H1 (cell line): Measurements from ENCODE around the gene NSUN2. TPM values are rescaled to one million over a fixed set of nuclear protein-coding genes. Genes with fewer than 3 reads are reported as not detected.

ENCODE experiments used
- CTCF ChIA-PET: fragments of 300-600 bp; sonication (Branson Sonifier 250); formaldehyde crosslinking; loops from one replicate; lab custom pipeline; 2021; ENCODE audit not compliant: partially characterized antibody; lab: Charles Lee
- POLR2A ChIA-PET: fragments of 300-600 bp; sonication (Branson Sonifier 250); formaldehyde crosslinking; loops from one replicate; lab custom pipeline; 2021; ENCODE audit warnings: inconsistent platforms; ENCODE audit not compliant: partially characterized antibody; lab: Charles Lee
- DNase-seq, 2 experiments: peaks; one replicate each; pipeline versions ENCODE4 v3.0.0 to v3.0.0-alpha.2; 2010 to 2022; ENCODE audit warnings: low spot score in 2 of 2, low read depth in 1 of 2, mixed read lengths in 1 of 2
- FAIRE-seq: peaks from 2 replicates; lab custom pipeline; 2011; peaks lifted over from hg19 to GRCh38; lab: Jason Lieb, UNC
- H2AFZ ChIP-seq: 2 replicates; pipeline ENCODE4 v1.8.1; 2012; ENCODE audit warnings: low read length, inconsistent platforms
- H2AK5ac ChIP-seq: 2 replicates; pipeline ENCODE4 v1.6.1; 2013; ENCODE audit warnings: low read depth, low read length
- H2BK120ac ChIP-seq: replicated peaks from 2 replicates; pipeline ENCODE3; 2013; ENCODE audit warnings: low read depth, low read length, inconsistent platforms
- H2BK12ac ChIP-seq: 2 replicates; pipeline ENCODE4 v1.6.1; 2013; ENCODE audit warnings: low read depth, low read length
- H2BK15ac ChIP-seq: 2 replicates; pipeline ENCODE4 v1.6.1; 2013; ENCODE audit warnings: low read length
- H2BK20ac ChIP-seq: 2 replicates; pipeline ENCODE4 v1.6.1; 2013; ENCODE audit warnings: low read length
- H2BK5ac ChIP-seq: 2 replicates; pipeline ENCODE4 v1.6.1; 2013; ENCODE audit warnings: low read depth, low read length
- H3K14ac ChIP-seq: 2 replicates; pipeline ENCODE4 v1.6.1; 2013; ENCODE audit warnings: inconsistent platforms; ENCODE audit not compliant: insufficient read length
- H3K18ac ChIP-seq: 2 replicates; pipeline ENCODE4 v1.6.1; 2013; ENCODE audit warnings: low read length; ENCODE audit errors: extremely low read depth
- H3K23ac ChIP-seq: 2 replicates; pipeline ENCODE4 v1.6.1; 2013; ENCODE audit warnings: inconsistent platforms; ENCODE audit not compliant: insufficient read length
- H3K23me2 ChIP-seq: 2 replicates; pipeline ENCODE4 v1.6.1; 2013; ENCODE audit warnings: low read depth, low read length
- H3K27ac ChIP-seq: 2 replicates; pipeline ENCODE4 v1.6.1; 2011; ENCODE audit warnings: low read depth, low read length, inconsistent platforms
- H3K27me3 ChIP-seq, 4 experiments: replicated peaks in 1 of 4; 1 replicate in 1 of 4; 2 replicates in 3 of 4; pipeline versions ENCODE4 v1.6.1 to v1.8.1; 2011 to 2013; ENCODE audit warnings: low read length in 3 of 4, mild to moderate bottlenecking in 3 of 4, inconsistent platforms in 2 of 4, mixed read lengths in 2 of 4, moderate library complexity in 1 of 4; ENCODE audit not compliant: control insufficient read depth in 3 of 4, insufficient read depth in 3 of 4; ENCODE audit errors: extremely low read depth in 1 of 4
- H3K36me3 ChIP-seq, 4 experiments: 2 replicates each; pipeline versions ENCODE4 v1.6.1 to v1.8.1; 2011 to 2013; ENCODE audit warnings: mild to moderate bottlenecking in 4 of 4, low read length in 3 of 4, moderate library complexity in 2 of 4, control low read depth in 1 of 4, inconsistent platforms in 1 of 4; ENCODE audit not compliant: insufficient read depth in 4 of 4, control insufficient read depth in 2 of 4
- H3K4ac ChIP-seq: replicated peaks from 2 replicates; pipeline ENCODE3; 2013; ENCODE audit warnings: low read length, low read depth, mixed read lengths, inconsistent platforms; ENCODE audit not compliant: insufficient read length
- H3K4me1 ChIP-seq, 4 experiments: replicated peaks in 1 of 4; 1 replicate in 1 of 4; 2 replicates in 3 of 4; pipeline versions ENCODE4 v1.6.1 to v1.8.1; 2011 to 2013; ENCODE audit warnings: low read length in 3 of 4, inconsistent platforms in 2 of 4, mixed read lengths in 1 of 4; ENCODE audit not compliant: insufficient read depth in 4 of 4, control insufficient read depth in 3 of 4
- H3K4me2 ChIP-seq, 2 experiments: 2 replicates each; pipeline versions ENCODE4 v1.6.1 to v1.8.1; 2011 to 2013; ENCODE audit warnings: low read depth in 2 of 2, low read length in 2 of 2, control low read depth in 1 of 2, inconsistent platforms in 1 of 2, mild to moderate bottlenecking in 1 of 2; ENCODE audit not compliant: insufficient read depth in 1 of 2
- H3K4me3 ChIP-seq, 4 experiments: fragments of 200-600, 300-600 bp in 1 of 4; sonication (generic), shearing (Covaris generic), sonication (Bioruptor Twin) in 1 of 4; 2 replicates each; pipeline versions ENCODE4 v1.5.1 to v1.8.1; 2011 to 2016; ENCODE audit warnings: low read length in 4 of 4, low read depth in 3 of 4, control low read depth in 2 of 4, inconsistent platforms in 2 of 4, mild to moderate bottlenecking in 2 of 4, mixed read lengths in 1 of 4, moderate library complexity in 1 of 4; ENCODE audit not compliant: insufficient read depth in 2 of 4; ENCODE audit errors: extremely low read depth in 1 of 4
- H3K56ac ChIP-seq: replicated peaks from 2 replicates; pipeline ENCODE3; 2013; ENCODE audit warnings: low read depth, mild to moderate bottlenecking, mixed read lengths, low read length, inconsistent platforms; ENCODE audit not compliant: insufficient read length
- H3K79me1 ChIP-seq: 2 replicates; pipeline ENCODE4 v1.6.1; 2013; ENCODE audit warnings: low read depth, low read length, control low read depth
- H3K79me2 ChIP-seq, 2 experiments: 2 replicates each; pipeline versions ENCODE4 v1.6.1 to v1.8.1; 2012 to 2013; ENCODE audit warnings: low read length in 2 of 2, mild to moderate bottlenecking in 2 of 2, inconsistent platforms in 1 of 2; ENCODE audit not compliant: insufficient read depth in 2 of 2, control insufficient read depth in 1 of 2
- H3K9ac ChIP-seq, 4 experiments: replicated peaks in 1 of 4; 1 replicate in 1 of 4; 2 replicates in 3 of 4; pipeline versions ENCODE4 v1.6.1 to v1.8.1; 2011 to 2013; ENCODE audit warnings: low read depth in 3 of 4, low read length in 3 of 4, control low read depth in 2 of 4, mild to moderate bottlenecking in 2 of 4, moderate library complexity in 2 of 4, inconsistent platforms in 1 of 4; ENCODE audit errors: extremely low read depth in 1 of 4
- H3K9me3 ChIP-seq, 2 experiments: 2 replicates each; pipeline versions ENCODE4 v1.6.1 to v1.8.1; 2012 to 2013; ENCODE audit warnings: mild to moderate bottlenecking in 2 of 2, moderate library complexity in 2 of 2, control low read depth in 1 of 2, inconsistent platforms in 1 of 2, low read depth in 1 of 2, low read length in 1 of 2, mixed read lengths in 1 of 2; ENCODE audit not compliant: insufficient read depth in 2 of 2
- H4K20me1 ChIP-seq, 2 experiments: replicated peaks in 1 of 2; 2 replicates each; pipeline versions ENCODE3 to v1.8.1; 2011 to 2013; ENCODE audit warnings: inconsistent platforms in 2 of 2, low read length in 2 of 2, mild to moderate bottlenecking in 1 of 2; ENCODE audit not compliant: insufficient read depth in 2 of 2, control insufficient read depth in 1 of 2
- H4K5ac ChIP-seq: 2 replicates; pipeline ENCODE4 v1.6.1; 2013; ENCODE audit warnings: low read length, low read depth, mixed read lengths, inconsistent platforms; ENCODE audit not compliant: insufficient read length
- H4K8ac ChIP-seq: 2 replicates; pipeline ENCODE4 v1.8.0; 2013; ENCODE audit warnings: mild to moderate bottlenecking, moderate library complexity, low read length, inconsistent platforms; ENCODE audit not compliant: insufficient read depth; ENCODE audit errors: extremely low read depth
- H4K91ac ChIP-seq: replicated peaks from 2 replicates; pipeline ENCODE3; 2013; ENCODE audit warnings: low read length, mixed read lengths, inconsistent platforms; ENCODE audit not compliant: insufficient read length
- CTBP2 ChIP-seq: IDR thresholded peaks from 2 replicates; pipeline ENCODE4 v1.7.0; 2011; ENCODE audit warnings: borderline replicate concordance, mild to moderate bottlenecking, moderate library complexity, mixed read lengths, low read length; ENCODE audit not compliant: insufficient read depth, insufficient read length
- EGR1 ChIP-seq: IDR thresholded peaks from 2 replicates; pipeline ENCODE4 v1.6.1; 2011; ENCODE audit warnings: low read depth, low read length, borderline replicate concordance
- GABPA ChIP-seq: IDR thresholded peaks from 2 replicates; pipeline ENCODE4 v1.6.1; 2011; ENCODE audit warnings: mild to moderate bottlenecking, low read length, moderate library complexity, borderline replicate concordance; ENCODE audit not compliant: insufficient read depth
- MAFK ChIP-seq: IDR thresholded peaks from 2 replicates; pipeline ENCODE4 v1.6.1; 2012; ENCODE audit warnings: low read depth, mild to moderate bottlenecking, improper control_type of control experiment, low read length
- NANOG ChIP-seq: IDR thresholded peaks from 2 replicates; pipeline ENCODE4 v1.6.1; 2011; ENCODE audit warnings: low read length, low read depth, mild to moderate bottlenecking, inconsistent platforms; ENCODE audit not compliant: insufficient read depth, poor library complexity, severe bottlenecking
- PHF8 ChIP-seq: fragments of 200-600 bp; sonication (generic); conservative IDR thresholded peaks from 2 replicates; pipeline ENCODE4 v1.7.1; 2012; ENCODE audit warnings: low read depth, mild to moderate bottlenecking, inconsistent platforms, low read length, moderate library complexity
- RBBP5 ChIP-seq: IDR thresholded peaks from 2 replicates; pipeline ENCODE4 v1.7.1; 2012; ENCODE audit warnings: low read depth, mild to moderate bottlenecking, inconsistent platforms, low read length, moderate library complexity, borderline replicate concordance
- SAP30 ChIP-seq: fragments of 300-600 bp; sonication (generic); IDR thresholded peaks from 2 replicates; pipeline ENCODE4 v1.7.1; 2012; ENCODE audit warnings: low read length, moderate library complexity, mild to moderate bottlenecking, inconsistent platforms; ENCODE audit not compliant: insufficient read depth, insufficient replicate concordance
- SIRT6 ChIP-seq: IDR thresholded peaks from one replicate; pipeline ENCODE4 v1.7.1; 2012; ENCODE audit warnings: low read length, inconsistent platforms
- SUZ12 ChIP-seq: fragments of 200-600 bp; sonication (generic); IDR thresholded peaks from 2 replicates; pipeline ENCODE4 v1.6.1; 2012; ENCODE audit warnings: mild to moderate bottlenecking, inconsistent platforms, low read length, moderate library complexity, mixed read lengths
- TCF12 ChIP-seq: IDR thresholded peaks from 2 replicates; pipeline ENCODE4 v1.6.1; 2011; ENCODE audit warnings: low read depth, mild to moderate bottlenecking, low read length
- WGBS, 2 experiments: shearing (Covaris generic) in 1 of 2; methylation state at CpG; one replicate each; pipeline versions ENCODE4 v1.1.6 to v1.1.7; 2013 to 2015; ENCODE audit warnings: low lambda C conversion rate in 2 of 2, mixed read lengths in 2 of 2, inconsistent platforms in 1 of 2, low coverage in 1 of 2, missing lambda C conversion rate in 1 of 2; ENCODE audit not compliant: insufficient replicate concordance in 2 of 2, insufficient coverage in 1 of 2, insufficient read length in 1 of 2; ENCODE audit errors: extremely low coverage in 1 of 2, missing lambda C conversion rate in 1 of 2; 5-methylcytosine and 5-hydroxymethylcytosine counted together
- polyA plus RNA-seq, 7 experiments: library from polyadenylated mRNA; depleted of rRNA in 3 of 7; stranded (reverse) in 5 of 7; unstranded in 2 of 7; fragments of >200 nt in 5 of 7; fragments of 200-250 nt in 2 of 7; gene quantifications; 1 replicate in 5 of 7; 2 replicates in 1 of 7; 4 replicates in 1 of 7; pipeline versions ENCODE4 v1.2.1 to v1.2.3, GENCODE V29; 2011 to 2013; ENCODE audit warnings: missing spikeins in 2 of 7, mixed read lengths in 2 of 7
- total RNA-seq: library from RNA; stranded (reverse); fragmentation: NEBNext Ultra II Directional; extraction: Animal tissue kit (Norgen Biotek cat#: 25700); gene quantifications from 2 replicates; pipeline ENCODE4 v1.2.1, GENCODE V29; 2021
- TF ChIP-seq, protein P1 (sequence below): IDR thresholded peaks from 2 replicates; pipeline ENCODE4 v1.6.1; 2012; ENCODE audit warnings: low read length, inconsistent platforms

NSUN2 gene
- total and polyA plus RNA-seq, 2 of the 8 experiments (the other 6 are each of a cell fraction or from before 2014, with no cell fraction given) = 47.3 to 94.7 TPM

GRCh38 chr5:6568889-6569288 is 64.0 kb downstream of the NSUN2 start:
- Histone ChIP-seq H3K79me2 (no peaks in the 10 kb centered on the region), H3K4me1 (no peaks in the 10 kb centered on the region; a peak in 1 of 7 replicates), H3K56ac (no peak overlapping the region), H2AK5ac (no peak overlapping the region), H2BK5ac (no peak overlapping the region), H3K27me3 (no peaks in the 10 kb centered on the region), H3K79me1 (no peaks in the 10 kb centered on the region), H3K4ac (no peak overlapping the region), H3K27ac (no peak overlapping the region), H2AFZ (no peak overlapping the region), H3K14ac (no peak overlapping the region), H4K20me1 (no peaks in the 10 kb centered on the region), H4K91ac (no peak overlapping the region), H2BK20ac (no peak overlapping the region), H3K23ac (no peak overlapping the region), H3K4me2 (no peak overlapping the region), H3K18ac (no peak overlapping the region), H4K5ac (no peak overlapping the region), H3K36me3 (no peaks in the 10 kb centered on the region), H2BK120ac (no peak overlapping the region), H2BK15ac (no peak overlapping the region), H3K9ac (no peak overlapping the region), H4K8ac (no peak overlapping the region), H2BK12ac (no peak overlapping the region), H3K4me3 (no peak overlapping the region), H3K9me3 (no peaks in the 10 kb centered on the region), H3K23me2 (peaks cover 3% of the 10 kb centered on the region; the same call in 1 of the 2 replicates)
- ChIA-PET POLR2A (no interaction called here), CTCF (interaction anchor here (1.3 kb wide), 1 partner anchor 14 kb away, joined by 3 read pairs; no protein-coding TSS in a partner anchor)
- 81% methylated on average over 6 of the region's 6 CpGs; no CpG with 5 or more reads in 1 of the 2 experiments for WGBS, 2 experiments
- FAIRE-seq (no peak), DNase-seq (no peak)
- TF ChIP-seq NANOG (no peak), SAP30 (no peak), SUZ12 (no peak), TCF12 (no peak), CTBP2 (no peak), GABPA (no peak), SIRT6 (no peak), EGR1 (no peak), MAFK (no peak), RBBP5 (no peak), PHF8 (no peak)
- TF ChIP-seq, protein P1, sequence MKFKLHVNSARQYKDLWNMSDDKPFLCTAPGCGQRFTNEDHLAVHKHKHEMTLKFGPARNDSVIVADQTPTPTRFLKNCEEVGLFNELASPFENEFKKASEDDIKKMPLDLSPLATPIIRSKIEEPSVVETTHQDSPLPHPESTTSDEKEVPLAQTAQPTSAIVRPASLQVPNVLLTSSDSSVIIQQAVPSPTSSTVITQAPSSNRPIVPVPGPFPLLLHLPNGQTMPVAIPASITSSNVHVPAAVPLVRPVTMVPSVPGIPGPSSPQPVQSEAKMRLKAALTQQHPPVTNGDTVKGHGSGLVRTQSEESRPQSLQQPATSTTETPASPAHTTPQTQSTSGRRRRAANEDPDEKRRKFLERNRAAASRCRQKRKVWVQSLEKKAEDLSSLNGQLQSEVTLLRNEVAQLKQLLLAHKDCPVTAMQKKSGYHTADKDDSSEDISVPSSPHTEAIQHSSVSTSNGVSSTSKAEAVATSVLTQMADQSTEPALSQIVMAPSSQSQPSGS = no peak
